G401 (cell line): ENCODE results near the gene MAN2A2. TPM values are rescaled to one million over a fixed set of nuclear protein-coding genes. Genes with fewer than 3 reads are reported as not detected.

Experiments used
- DNase-seq: peaks from one replicate; pipeline ENCODE4 v3.0.0-alpha.2; 2015; ENCODE audit warnings: low spot score
- in situ Hi-C: cut with HindIII; loops from 2 replicates; pipeline ENCODE4 v1.10.0; 2016; ENCODE audit warnings: low sequenced_read_pairs, mixed read lengths
- total RNA-seq: library from RNA; depleted of rRNA; stranded (reverse); fragments of >200 nt; shearing (Covaris generic); gene quantifications from 2 replicates; pipeline ENCODE4 v1.2.3, GENCODE V29; 2014

Gene MAN2A2
- total RNA-seq, 1 experiment from 2014 or later, result 33.4 TPM

GRCh38 chr15:90932660-90932991 lies 29.5 kb downstream of the MAN2A2 start:
- no peak for DNase-seq
- in situ Hi-C loops, result loop anchor here (25.0 kb wide), 1 partner anchor 95 kb away; no protein-coding TSS in a partner anchor

DNA sequence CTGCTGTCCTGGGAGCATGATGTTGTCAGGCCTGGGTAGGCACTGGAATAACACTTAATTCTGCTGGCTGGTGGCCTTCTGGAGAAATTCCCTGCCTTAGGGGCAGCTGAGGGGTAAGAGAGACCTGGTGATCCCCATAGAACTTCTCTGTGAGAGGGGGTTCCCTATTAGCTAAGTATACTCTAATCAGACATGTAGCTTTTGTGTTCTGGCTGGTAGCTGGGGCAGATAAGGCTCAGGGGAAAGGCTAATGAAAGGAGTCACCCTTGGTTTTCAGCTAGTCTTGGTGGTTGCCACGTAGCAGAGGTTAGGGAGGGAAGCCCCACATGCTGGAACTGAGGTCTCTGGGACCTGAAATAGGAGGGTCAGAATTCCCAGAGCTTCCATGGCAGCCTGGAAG lies 30.2 kb downstream of the MAN2A2 start:
- in situ Hi-C loops, result loop anchor here (25.0 kb wide), 1 partner anchor 96 kb away; no protein-coding TSS in a partner anchor
- no peak for DNase-seq

- in situ Hi-C loops, result loop anchor here (25.0 kb wide), 1 partner anchor 97 kb away; no protein-coding TSS in a partner anchor
- DNase-seq, result peak; percentile 93
Observed at GRCh38 chr15:90934256-90934948, 31.3 kb downstream of the MAN2A2 start.

- in situ Hi-C loops, result loop anchor here (25.0 kb wide), 1 partner anchor 98 kb away; no protein-coding TSS in a partner anchor
- DNase-seq, result peak; percentile 96
Observed at GRCh38 chr15:90934949-90935751, 32.0 kb downstream of the MAN2A2 start, which contains the start of gene UNC45A. Gene UNC45A (plus strand): TSS chr15:90935285. CDS start chr15:90935325, 40 bp downstream.

- DNase-seq, result no peak
- in situ Hi-C loops, result loop anchor here (25.0 kb wide), 1 partner anchor 100 kb away; no protein-coding TSS in a partner anchor
Observed at GRCh38 chr15:90936823-90937222, 33.7 kb downstream of the MAN2A2 start.

GRCh38 chr15:90938261-90938660 lies 35.2 kb downstream of the MAN2A2 start:
- DNase-seq, result no peak
- in situ Hi-C loops, result loop anchor here (25.0 kb wide), 1 partner anchor 101 kb away; no protein-coding TSS in a partner anchor

- in situ Hi-C loops, result loop anchor here (25.0 kb wide), 1 partner anchor 102 kb away; no protein-coding TSS in a partner anchor
- DNase-seq, result no peak
Observed at GRCh38 chr15:90939756-90940155, 36.7 kb downstream of the MAN2A2 start.

- in situ Hi-C loops, result loop anchor here (25.0 kb wide), 1 partner anchor 104 kb away; no protein-coding TSS in a partner anchor
- no peak for DNase-seq
Observed at GRCh38 chr15:90941038-90941437, 37.9 kb downstream of the MAN2A2 start.

DNA sequence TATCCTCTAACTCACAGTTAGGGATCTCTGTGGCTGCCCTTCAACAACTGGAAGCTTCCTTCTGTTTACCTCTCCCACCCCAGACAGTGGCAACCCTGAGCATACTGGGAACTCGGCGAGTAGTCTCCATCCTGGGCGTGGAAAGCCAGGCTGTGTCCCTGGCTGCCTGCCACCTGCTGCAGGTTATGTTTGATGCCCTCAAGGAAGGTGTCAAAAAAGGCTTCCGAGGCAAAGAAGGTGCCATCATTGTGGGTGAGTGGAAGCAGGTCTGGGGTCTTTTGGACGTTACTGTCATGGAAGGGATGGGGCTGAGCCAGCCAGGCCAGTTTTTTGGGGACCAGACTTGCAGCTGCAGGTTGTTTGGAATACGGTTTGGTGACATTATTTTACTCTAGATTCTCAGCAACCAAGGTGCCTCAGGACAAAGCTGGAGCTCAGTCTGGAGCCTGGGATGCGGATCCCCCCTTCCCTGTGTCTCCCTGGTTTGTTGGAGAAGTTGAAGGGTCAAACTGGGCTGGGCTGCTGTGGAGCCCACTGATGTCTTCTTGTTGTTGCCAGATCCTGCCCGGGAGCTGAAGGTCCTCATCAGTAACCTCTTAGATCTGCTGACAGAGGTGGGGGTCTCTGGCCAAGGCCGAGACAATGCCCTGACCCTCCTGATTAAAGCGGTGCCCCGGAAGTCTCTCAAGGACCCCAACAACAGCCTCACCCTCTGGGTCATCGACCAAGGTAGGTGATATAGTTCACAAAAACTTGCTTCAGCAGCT lies 39.4 kb downstream of the MAN2A2 start:
- in situ Hi-C loops, result loop anchor here (25.0 kb wide), 1 partner anchor 105 kb away; no protein-coding TSS in a partner anchor
- no peak for DNase-seq

GRCh38 chr15:90945091-90945490 lies 42.0 kb downstream of the MAN2A2 start:
- in situ Hi-C loops, result loop anchor here (25.0 kb wide), 1 partner anchor 108 kb away; no protein-coding TSS in a partner anchor
- DNase-seq, result no peak

GRCh38 chr15:90946538-90946937 lies 43.4 kb downstream of the MAN2A2 start:
- peak; percentile 93 for DNase-seq
- in situ Hi-C loops, result loop anchor here (25.0 kb wide), 1 partner anchor 109 kb away; no protein-coding TSS in a partner anchor

GRCh38 chr15:90946941-90947576 lies 44.0 kb downstream of the MAN2A2 start:
- in situ Hi-C loops, result loop anchor here (25.0 kb wide), 1 partner anchor 110 kb away; no protein-coding TSS in a partner anchor

DNA sequence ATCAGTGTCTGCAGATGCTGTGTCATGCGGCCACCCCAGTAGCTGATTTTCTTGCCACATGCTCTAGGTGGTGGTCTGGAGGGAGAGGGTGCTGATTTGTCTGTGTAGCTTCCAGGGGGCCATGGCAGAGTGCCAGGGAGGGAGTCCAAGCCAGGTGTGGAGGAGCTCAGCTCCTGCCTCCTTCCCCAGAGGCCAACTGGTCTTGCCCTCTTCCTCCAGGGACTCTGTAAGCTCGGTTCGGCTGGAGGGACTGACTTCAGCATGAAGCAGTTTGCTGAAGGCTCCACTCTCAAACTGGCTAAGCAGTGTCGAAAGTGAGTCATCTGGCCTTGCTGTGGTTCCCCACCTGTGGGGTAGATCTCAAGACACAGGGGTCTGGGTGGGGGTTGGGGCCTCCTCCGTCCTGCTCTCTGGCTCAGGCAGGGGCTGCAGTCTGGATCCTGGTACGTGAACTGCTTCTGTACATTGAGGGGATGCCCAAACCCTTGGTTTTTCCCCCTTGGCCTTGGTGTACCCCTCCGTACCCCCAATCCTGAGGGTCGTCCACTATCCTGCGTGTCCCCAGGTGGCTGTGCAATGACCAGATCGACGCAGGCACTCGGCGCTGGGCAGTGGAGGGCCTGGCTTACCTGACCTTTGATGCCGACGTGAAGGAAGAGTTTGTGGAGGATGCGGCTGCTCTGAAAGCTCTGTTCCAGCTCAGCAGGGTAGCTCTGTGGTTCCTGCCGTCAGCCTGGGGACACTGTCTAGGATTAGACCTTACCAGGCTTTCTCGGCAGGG lies 44.7 kb downstream of the MAN2A2 start:
- no peak for DNase-seq
- in situ Hi-C loops, result loop anchor here (25.0 kb wide), 1 partner anchor 110 kb away; no protein-coding TSS in a partner anchor

More at GRCh38 chr15:90946941-90947576, 44.0 kb downstream of the MAN2A2 start:
- no peak for DNase-seq

DNA sequence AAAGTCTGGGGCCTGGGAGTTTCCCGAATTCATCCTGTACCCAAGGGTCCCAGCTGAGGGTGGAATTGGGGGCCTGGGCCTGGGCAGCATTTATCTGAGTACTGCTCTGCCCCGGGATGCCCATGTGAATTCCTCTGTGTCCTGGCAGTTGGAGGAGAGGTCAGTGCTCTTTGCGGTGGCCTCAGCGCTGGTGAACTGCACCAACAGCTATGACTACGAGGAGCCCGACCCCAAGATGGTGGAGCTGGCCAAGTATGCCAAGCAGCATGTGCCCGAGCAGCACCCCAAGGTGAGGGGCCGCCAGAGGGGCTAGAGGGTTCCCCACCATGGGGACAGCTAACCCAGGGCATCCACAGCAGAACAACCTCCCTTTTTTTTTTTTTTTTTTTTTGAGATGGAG lies 45.4 kb downstream of the MAN2A2 start:
- DNase-seq, result no peak
- in situ Hi-C loops, result loop anchor here (25.0 kb wide), 1 partner anchor 111 kb away; no protein-coding TSS in a partner anchor

GRCh38 chr15:90949979-90950675 lies 47.0 kb downstream of the MAN2A2 start:
- no peak for DNase-seq
- in situ Hi-C loops, result loop anchor here (25.0 kb wide), 1 partner anchor 113 kb away; no protein-coding TSS in a partner anchor

GRCh38 chr15:90950676-90951075 lies 47.6 kb downstream of the MAN2A2 start:
- DNase-seq, result no peak
- in situ Hi-C loops, result no loop called here
